Retinal pigment epithelial cell (primary cell): Measurements from ENCODE around the gene SEMA4D.

Experiments used
- DNase-seq: peaks from one replicate; pipeline ENCODE4 v3.0.0-alpha.2; 2010; ENCODE audit warnings: low read depth
- H3K4me3 ChIP-seq: 2 replicates; pipeline ENCODE4 v1.5.1; 2011; ENCODE audit warnings: mild to moderate bottlenecking, low read length, control low read depth, moderate library complexity
- CTCF ChIP-seq: conservative IDR thresholded peaks from 2 replicates; pipeline ENCODE4 v1.5.1; 2011; ENCODE audit warnings: low read depth, low read length, control low read depth, inconsistent platforms

The SEMA4D gene

GRCh38 chr9:89386206-89386605 lies 111.7 kb downstream of the SEMA4D start:
- no peak for TF ChIP-seq CTCF
- H3K4me3 ChIP-seq = no peak overlapping the region
- DNase-seq = no peak

GRCh38 chr9:89384783-89385182 lies 113.1 kb downstream of the SEMA4D start:
- no peak overlapping the region for H3K4me3 ChIP-seq
- no peak for TF ChIP-seq CTCF
- no peak for DNase-seq

- no peak for TF ChIP-seq CTCF
- DNase-seq = no peak
- no peak overlapping the region for H3K4me3 ChIP-seq
Measured at GRCh38 chr9:89383721-89384300, 114.1 kb downstream of the SEMA4D start.

- TF ChIP-seq CTCF = no peak
- H3K4me3 ChIP-seq = no peak overlapping the region
- no peak for DNase-seq
Measured at GRCh38 chr9:89383030-89383720, 114.7 kb downstream of the SEMA4D start.

GRCh38 chr9:89382026-89382986 lies 115.6 kb downstream of the SEMA4D start:
- DNase-seq = no peak
- TF ChIP-seq CTCF = no peak
- H3K4me3 ChIP-seq = no peak overlapping the region

GRCh38 chr9:89381308-89381609 lies 116.7 kb downstream of the SEMA4D start:
- H3K4me3 ChIP-seq = no peak overlapping the region
- no peak for DNase-seq
- no peak for TF ChIP-seq CTCF
